Endothelial cell of umbilical vein (primary cell): Measurements from ENCODE around the gene LONP2. TPM values are rescaled to one million over a fixed set of nuclear protein-coding genes. Genes with fewer than 3 reads are reported as not detected.

Experiments used
- BruUV-seq: library from RNA; stranded (reverse); fragments of 400-500 nt; replicated peaks from 2 replicates; lab custom pipeline; 2021; lab: Mats Ljungman, UMichigan
- CTCF ChIA-PET: fragments of 300-600, 350-600 bp; sonication (Branson Sonifier 250); formaldehyde crosslinking; loops from one replicate; lab custom pipeline; 2021; ENCODE audit warnings: antibody characterized with exemption, inconsistent platforms; lab: Charles Lee
- POLR2A ChIA-PET: fragments of 300-600, 350-600 bp; sonication (Branson Sonifier 250); formaldehyde crosslinking; loops from one replicate; lab custom pipeline; 2021; ENCODE audit warnings: antibody characterized with exemption, inconsistent platforms; lab: Charles Lee
- DNase-seq: peaks from one replicate; pipeline ENCODE4 v3.0.0-alpha.2; 2011; ENCODE audit warnings: low read depth, low spot score
- FAIRE-seq: peaks from 2 replicates; lab custom pipeline; 2011; peaks lifted over from hg19 to GRCh38; lab: Jason Lieb, UNC
- H2AFZ ChIP-seq: 2 replicates; pipeline ENCODE4 v1.6.0; 2012; ENCODE audit warnings: low read depth, low read length, control low read depth, inconsistent platforms
- H3K27ac ChIP-seq: 2 replicates; pipeline ENCODE4 v1.5.1; 2011; ENCODE audit warnings: low read depth, mild to moderate bottlenecking, control low read depth, low read length, moderate library complexity; ENCODE audit not compliant: insufficient read depth
- H3K27me3 ChIP-seq, 2 experiments: 2 replicates each; pipeline versions ENCODE4 v1.6.0 to v1.6.1; 2011; ENCODE audit warnings: low read length in 2 of 2, mixed read lengths in 1 of 2; ENCODE audit not compliant: control insufficient read depth in 2 of 2, insufficient read depth in 2 of 2
- H3K36me3 ChIP-seq, 2 experiments: 2 replicates in 1 of 2; 3 replicates in 1 of 2; pipeline ENCODE4 v1.5.1; 2011; ENCODE audit warnings: low read length in 2 of 2, mild to moderate bottlenecking in 1 of 2, moderate library complexity in 1 of 2; ENCODE audit not compliant: control insufficient read depth in 2 of 2, insufficient read depth in 2 of 2; ENCODE audit errors: extremely low read depth in 1 of 2
- H3K4me1 ChIP-seq: 3 replicates; pipeline ENCODE4 v1.5.1; 2011; ENCODE audit warnings: mild to moderate bottlenecking, low read length; ENCODE audit not compliant: control insufficient read depth, insufficient read depth; ENCODE audit errors: extremely low read depth
- H3K4me2 ChIP-seq: 2 replicates; pipeline ENCODE4 v1.6.1; 2011; ENCODE audit warnings: low read length, control low read depth, mixed read lengths; ENCODE audit not compliant: insufficient read depth
- H3K4me3 ChIP-seq, 3 experiments: fragments of 200-600 bp in 1 of 3; sonication (generic), shearing (Covaris generic) in 1 of 3; replicated peaks in 1 of 3; 2 replicates each; pipeline ENCODE4 v1.5.1; 2011 to 2016; ENCODE audit warnings: control low read depth in 3 of 3, low read length in 3 of 3, mild to moderate bottlenecking in 2 of 3, inconsistent platforms in 1 of 3, low read depth in 1 of 3, moderate library complexity in 1 of 3; ENCODE audit not compliant: insufficient read depth in 1 of 3
- H3K79me2 ChIP-seq: 2 replicates; pipeline ENCODE4 v1.6.0; 2012; ENCODE audit warnings: low read length, inconsistent platforms; ENCODE audit not compliant: control insufficient read depth, insufficient read depth
- H3K9ac ChIP-seq: replicated peaks from 2 replicates; pipeline ENCODE3; 2011; ENCODE audit warnings: low read length, control low read depth; ENCODE audit not compliant: insufficient read depth; ENCODE audit errors: extremely low read depth
- H3K9me1 ChIP-seq: replicated peaks from 3 replicates; pipeline ENCODE4 v1.6.0; 2011; ENCODE audit warnings: mild to moderate bottlenecking, low read length; ENCODE audit not compliant: control insufficient read depth, insufficient read depth; ENCODE audit errors: extremely low read depth
- H3K9me3 ChIP-seq: replicated peaks from 2 replicates; pipeline ENCODE4 v1.5.1; 2012; ENCODE audit warnings: low read length, inconsistent platforms; ENCODE audit not compliant: control insufficient read depth, insufficient read depth
- H4K20me1 ChIP-seq: replicated peaks from 2 replicates; pipeline ENCODE3; 2011; ENCODE audit warnings: mild to moderate bottlenecking, low read length; ENCODE audit not compliant: control insufficient read depth, insufficient read depth; ENCODE audit errors: extremely low read depth
- CTCF ChIP-seq, 2 donors: IDR thresholded peaks; 1 replicate in 1 of 2; 2 replicates in 1 of 2; pipeline ENCODE4 v1.5.1; 2011; ENCODE audit warnings: low read length in 2 of 2, mild to moderate bottlenecking in 2 of 2, moderate library complexity in 2 of 2, control low read depth in 1 of 2, inconsistent platforms in 1 of 2, low read depth in 1 of 2; ENCODE audit not compliant: insufficient read depth in 1 of 2; ENCODE audit errors: extremely low read depth in 1 of 2
- EZH2 ChIP-seq: IDR thresholded peaks from 2 replicates; pipeline ENCODE4 v1.6.1; 2012; ENCODE audit warnings: borderline replicate concordance, low read depth, mild to moderate bottlenecking, moderate library complexity, low read length, inconsistent platforms; ENCODE audit not compliant: severe bottlenecking
- FOS ChIP-seq: IDR thresholded peaks from 2 replicates; pipeline ENCODE4 v1.6.1; 2011; ENCODE audit warnings: mild to moderate bottlenecking, low read length, moderate library complexity, borderline replicate concordance; ENCODE audit not compliant: insufficient read depth
- GATA2 ChIP-seq: IDR thresholded peaks from 2 replicates; pipeline ENCODE4 v1.7.0; 2011; ENCODE audit warnings: low read depth, mild to moderate bottlenecking, moderate library complexity, mixed read lengths, low read length; ENCODE audit not compliant: insufficient read length, insufficient read depth
- JUN ChIP-seq: IDR thresholded peaks from 2 replicates; pipeline ENCODE4 v1.6.1; 2011; ENCODE audit warnings: borderline replicate concordance, low read depth; ENCODE audit not compliant: insufficient read length, insufficient read depth
- MAX ChIP-seq: IDR thresholded peaks from 2 replicates; pipeline ENCODE4 v1.6.1; 2011; ENCODE audit not compliant: insufficient read depth, insufficient read length
- MYC ChIP-seq: IDR thresholded peaks from one replicate; pipeline ENCODE4 v1.6.1; 2011; ENCODE audit warnings: mild to moderate bottlenecking, low read depth, low read length
- POLR2A ChIP-seq: IDR thresholded peaks from 2 replicates; pipeline ENCODE4 v1.6.1; 2012; ENCODE audit warnings: low read depth, mild to moderate bottlenecking, control low read depth, low read length
- POLR2AphosphoS5 ChIP-seq: IDR thresholded peaks from 2 replicates; pipeline ENCODE4 v1.6.1; 2012; ENCODE audit warnings: low read depth, mild to moderate bottlenecking, control low read depth, low read length, moderate library complexity; ENCODE audit not compliant: insufficient read depth
- dilution Hi-C: fragments of 300-500 bp; cut with MboI; formaldehyde crosslinking; loops from one replicate; pipeline ENCODE4 v1.15.0; 2019; ENCODE audit warnings: low sequenced_read_pairs; ENCODE audit not compliant: extremely low pct_ligation_motif_present
- intact Hi-C: fragments of 100-400 bp; cut with micrococcal nuclease; formaldehyde crosslinking; loops from one replicate; pipeline ENCODE4 v1.10.0; 2022
- polyA plus RNA-seq, 4 experiments: library from polyadenylated mRNA; depleted of rRNA in 3 of 4; stranded (reverse) in 3 of 4; unstranded in 1 of 4; fragments of >200 nt; gene quantifications; 2 replicates each; pipeline versions ENCODE4 v1.2.1 to v1.2.3, GENCODE V29; 2011 to 2012; ENCODE audit warnings: missing spikeins in 1 of 4
- total RNA-seq: library from RNA; stranded (reverse); gene quantifications from 2 replicates; pipeline ENCODE4 v1.2.3, GENCODE V29; 2021

Gene LONP2
- total and polyA plus RNA-seq, 2 donors (not counting 3 experiments of a cell fraction or from before 2014, with no cell fraction given), result 13.5 to 38.4 TPM

GRCh38 chr16:48382131-48382530, 138.0 kb downstream of the LONP2 start:
- ChIA-PET POLR2A (no interaction called here), CTCF (no interaction called here)
- Histone ChIP-seq H3K9ac (no peak overlapping the region), H3K9me1 (no peaks in the 10 kb centered on the region), H3K27ac (no peak overlapping the region), H3K9me3 (no peaks in the 10 kb centered on the region), H3K4me2 (no peak overlapping the region), H2AFZ (no peak overlapping the region), H3K27me3 (no peaks in the 10 kb centered on the region), H3K4me3 (no peak overlapping the region), H4K20me1 (peaks cover 6% of the 10 kb centered on the region), H3K79me2 (peaks cover 73% of the 10 kb centered on the region), H3K36me3 (no peaks in the 10 kb centered on the region), H3K4me1 (peaks cover 18% of the 10 kb centered on the region)
- intact Hi-C loops, result loop anchor here (10.0 kb wide), 1 partner anchor 137 kb away; the partner anchor contains the start of genes ABCC11 and LONP2
- dilution Hi-C loops, result no loop called here
- no peak for DNase-seq
- no peak for FAIRE-seq
- TF ChIP-seq EZH2, result no peak
- TF ChIP-seq POLR2A, result no peak
- no peak for TF ChIP-seq JUN
- TF ChIP-seq FOS, result no peak
- TF ChIP-seq MYC, result no peak
- no peak for TF ChIP-seq MAX
- no peak for TF ChIP-seq GATA2
- TF ChIP-seq CTCF (IDR thresholded peaks at IDR 0.05; ENCODE audit: extremely low read depth in 1 of 2, insufficient read depth in 1 of 2, low read depth in 1 of 2, low read length in 2 of 2), result no peak
- no peak for TF ChIP-seq POLR2AphosphoS5
- BruUV-seq, result no TSS peak
